HCT116 (cell line): ENCODE data around the gene SUSD3. TPM values are rescaled to one million over a fixed set of nuclear protein-coding genes. Genes with fewer than 3 reads are reported as not detected.

ENCODE experiments used
- ATAC-seq: fragments of 200-7000 bp; cut with Tn5 transposase; 2 replicates; pipeline ENCODE4 v1.9.1; 2020; ENCODE audit warnings: mild to moderate bottlenecking, moderate library complexity
- BruUV-seq: library from RNA; stranded (reverse); fragments of 400-500 nt; replicated peaks from 2 replicates; lab custom pipeline; 2021; lab: Mats Ljungman, UMichigan
- CTCF ChIA-PET: fragments of 300-600 bp; sonication (Branson Sonifier 250); formaldehyde crosslinking; loops from one replicate; lab custom pipeline; 2021; ENCODE audit warnings: antibody characterized with exemption; lab: Charles Lee
- POLR2A ChIA-PET: fragments of 300-600, 350-600 bp; sonication (Branson Sonifier 250); formaldehyde crosslinking; loops from one replicate; lab custom pipeline; 2021; ENCODE audit warnings: antibody characterized with exemption; lab: Charles Lee
- RAD21 ChIA-PET, 2 experiments: fragments of 300-600 bp; sonication (Branson Sonifier 250); formaldehyde crosslinking; loops; one replicate each; lab custom pipeline; 2023; ENCODE audit warnings: low total read pairs in 2 of 2; ENCODE audit not compliant: uncharacterized antibody in 2 of 2, unreplicated experiment in 2 of 2, low non-redundant PET in 1 of 2; lab: Charles Lee
- DNase-seq: peaks from one replicate; pipeline ENCODE4 v3.0.0-alpha.2; 2010; ENCODE audit warnings: low read depth, low spot score
- H2AFZ ChIP-seq: fragments of 200-600 bp; shearing (Covaris generic), sonication (generic); 2 replicates; pipeline ENCODE4 v1.6.1; 2017; ENCODE audit warnings: low read depth, mixed run types, mixed read lengths, antibody characterized with exemption, low read length; ENCODE audit not compliant: poor library complexity, severe bottlenecking
- H3K27ac ChIP-seq: 2 replicates; pipeline ENCODE4 v1.5.1; 2012; ENCODE audit warnings: low read depth, low read length
- H3K27me3 ChIP-seq: fragments of 200-600 bp; sonication (generic); 2 replicates; pipeline ENCODE4 v1.6.1; 2016; ENCODE audit warnings: mixed run types, low read length, mixed read lengths; ENCODE audit not compliant: insufficient read depth
- H3K36me3 ChIP-seq, 2 experiments: fragments of 200-500 bp in 1 of 2; fragments of 200-600 bp in 1 of 2; sonication (Bioruptor generic) in 1 of 2; sonication (generic) in 1 of 2; 2 replicates each; pipeline versions ENCODE4 v1.5.1 to v1.6.1; 2014 to 2016; ENCODE audit warnings: low read length in 2 of 2, inconsistent platforms in 1 of 2, mixed read lengths in 1 of 2, mixed run types in 1 of 2; ENCODE audit not compliant: insufficient read depth in 2 of 2, control insufficient read depth in 1 of 2
- H3K4me1 ChIP-seq, 2 experiments: fragments of 200-600 bp in 1 of 2; sonication (generic) in 1 of 2; 2 replicates each; pipeline versions ENCODE4 v1.5.1 to v1.6.1; 2012 to 2017; ENCODE audit warnings: low read length in 2 of 2, inconsistent platforms in 1 of 2, mild to moderate bottlenecking in 1 of 2, mixed read lengths in 1 of 2, mixed run types in 1 of 2, moderate library complexity in 1 of 2; ENCODE audit not compliant: insufficient read depth in 2 of 2, control insufficient read depth in 1 of 2
- H3K4me2 ChIP-seq: fragments of 200-600 bp; sonication (generic); 2 replicates; pipeline ENCODE4 v1.6.1; 2017; ENCODE audit warnings: mixed run types, low read length, mixed read lengths
- H3K4me3 ChIP-seq, 2 experiments: fragments of 200-600 bp in 1 of 2; sonication (generic) in 1 of 2; replicated peaks in 1 of 2; 2 replicates each; pipeline ENCODE4 v1.5.1; 2011 to 2016; ENCODE audit warnings: low read length in 2 of 2, control low read depth in 1 of 2, low read depth in 1 of 2, mild to moderate bottlenecking in 1 of 2, mixed read lengths in 1 of 2, mixed run types in 1 of 2
- H3K79me2 ChIP-seq: fragments of 200-600 bp; sonication (generic); 2 replicates; pipeline ENCODE4 v1.6.1; 2017; ENCODE audit warnings: mild to moderate bottlenecking, mixed run types, low read length, moderate library complexity, mixed read lengths; ENCODE audit not compliant: insufficient read depth
- H3K9ac ChIP-seq: fragments of 200-600 bp; sonication (generic); 2 replicates; pipeline ENCODE4 v1.6.1; 2016; ENCODE audit warnings: low read length, mixed read lengths
- H3K9me2 ChIP-seq: fragments of 200-600 bp; sonication (generic), shearing (Covaris generic); 2 replicates; pipeline ENCODE4 v1.6.1; 2017; ENCODE audit warnings: mixed run types, mild to moderate bottlenecking, moderate library complexity; ENCODE audit not compliant: insufficient read depth
- H3K9me3 ChIP-seq, 2 experiments: fragments of 200-500 bp in 1 of 2; fragments of 200-600 bp in 1 of 2; sonication (Bioruptor generic) in 1 of 2; sonication (generic) in 1 of 2; 2 replicates each; pipeline ENCODE4 v1.6.1; 2014 to 2017; ENCODE audit warnings: low read length in 2 of 2, mixed read lengths in 2 of 2, inconsistent platforms in 1 of 2, low read depth in 1 of 2, mild to moderate bottlenecking in 1 of 2, mixed run types in 1 of 2, moderate library complexity in 1 of 2; ENCODE audit not compliant: control insufficient read depth in 1 of 2, insufficient read depth in 1 of 2
- H4K20me1 ChIP-seq: fragments of 200-600 bp; sonication (generic), shearing (Covaris generic); 2 replicates; pipeline ENCODE4 v1.6.1; 2017; ENCODE audit warnings: mixed run types, mild to moderate bottlenecking, moderate library complexity; ENCODE audit not compliant: insufficient read depth
- ATF3 ChIP-seq: IDR thresholded peaks from 2 replicates; pipeline ENCODE4 v1.6.1; 2012
- CBX3 ChIP-seq: IDR thresholded peaks from 2 replicates; pipeline ENCODE4 v1.6.1; 2012; ENCODE audit warnings: low read depth
- CEBPB ChIP-seq: IDR thresholded peaks from 2 replicates; pipeline ENCODE4 v1.6.1; 2012; ENCODE audit warnings: low read depth
- EZH2 ChIP-seq: fragments of 200-600 bp; sonication (generic); IDR thresholded peaks from 2 replicates; pipeline ENCODE4 v1.6.1; 2017; ENCODE audit warnings: antibody characterized with exemption, mixed run types
- EZH2phosphoT487 ChIP-seq: fragments of 200-600 bp; IDR thresholded peaks from 2 replicates; pipeline ENCODE4 v1.6.1; 2018; ENCODE audit warnings: antibody characterized with exemption, borderline replicate concordance
- FOSL1 ChIP-seq: IDR thresholded peaks from 2 replicates; pipeline ENCODE4 v1.6.1; 2012; ENCODE audit warnings: low read depth
- JUND ChIP-seq: IDR thresholded peaks from 2 replicates; pipeline ENCODE4 v1.6.1; 2012
- SRF ChIP-seq: IDR thresholded peaks from 2 replicates; pipeline ENCODE4 v1.6.1; 2012; ENCODE audit warnings: low read depth
- TCF7L2 ChIP-seq: IDR thresholded peaks from 2 replicates; pipeline ENCODE4 v1.7.0; 2011; ENCODE audit warnings: borderline replicate concordance, inconsistent platforms; ENCODE audit not compliant: insufficient read depth, insufficient read length; ENCODE audit errors: extremely low read depth
- ZBTB33 ChIP-seq: IDR thresholded peaks from 2 replicates; pipeline ENCODE4 v1.6.1; 2011; ENCODE audit warnings: mild to moderate bottlenecking, low read length, moderate library complexity; ENCODE audit not compliant: insufficient replicate concordance; ENCODE audit errors: extremely low read depth
- ZNF274 ChIP-seq: fragments of 200-500 bp; sonication (Bioruptor generic); IDR thresholded peaks from 2 replicates; pipeline ENCODE4 v1.6.1; 2014; ENCODE audit warnings: mild to moderate bottlenecking, low read depth, low read length, inconsistent platforms
- intact Hi-C: fragments of 100-400 bp; cut with micrococcal nuclease; formaldehyde crosslinking; loops from 2 replicates; pipeline ENCODE4 v1.10.0; 2022
- total RNA-seq: library from RNA; stranded (reverse); gene quantifications from one replicate; pipeline ENCODE4 v1.2.1, GENCODE V29; 2021; ENCODE audit not compliant: unreplicated experiment
- TF ChIP-seq, protein P1 (sequence below), 3 experiments: fragments of 200-600 bp in 1 of 3; sonication (generic) in 1 of 3; IDR thresholded peaks in 2 of 3; conservative IDR thresholded peaks in 1 of 3; 2 replicates each; pipeline ENCODE4 v1.5.1; 2012 to 2017; ENCODE audit warnings: low read depth in 2 of 3, low read length in 2 of 3, antibody characterized with exemption in 1 of 3, borderline replicate concordance in 1 of 3, control low read depth in 1 of 3, mild to moderate bottlenecking in 1 of 3, mixed read lengths in 1 of 3, mixed run types in 1 of 3, moderate library complexity in 1 of 3; ENCODE audit not compliant: insufficient read depth in 1 of 3

Gene SUSD3
- total RNA-seq, 1 experiment from 2014 or later: 11.3 TPM

GRCh38 chr9:93020151-93020550 is 38.4 kb upstream of the SUSD3 start:
- H4K20me1 ChIP-seq: no peaks in the 10 kb centered on the region
- BruUV-seq: no TSS peak
- no peaks in the 10 kb centered on the region for H3K79me2 ChIP-seq
- H3K4me1 ChIP-seq: no peaks in the 10 kb centered on the region
- no peak overlapping the region for H3K4me2 ChIP-seq
- H3K27me3 ChIP-seq: no peaks in the 10 kb centered on the region
- H3K9me3 ChIP-seq: no peaks in the 10 kb centered on the region
- no peak for ATAC-seq
- no peaks in the 10 kb centered on the region for H3K36me3 ChIP-seq
- no peak overlapping the region for H3K9ac ChIP-seq
- RAD21 ChIA-PET: no interaction called here
- no peak overlapping the region for H2AFZ ChIP-seq
- DNase-seq: no peak
- TF ChIP-seq TCF7L2: no peak
- TF ChIP-seq, protein P1, sequence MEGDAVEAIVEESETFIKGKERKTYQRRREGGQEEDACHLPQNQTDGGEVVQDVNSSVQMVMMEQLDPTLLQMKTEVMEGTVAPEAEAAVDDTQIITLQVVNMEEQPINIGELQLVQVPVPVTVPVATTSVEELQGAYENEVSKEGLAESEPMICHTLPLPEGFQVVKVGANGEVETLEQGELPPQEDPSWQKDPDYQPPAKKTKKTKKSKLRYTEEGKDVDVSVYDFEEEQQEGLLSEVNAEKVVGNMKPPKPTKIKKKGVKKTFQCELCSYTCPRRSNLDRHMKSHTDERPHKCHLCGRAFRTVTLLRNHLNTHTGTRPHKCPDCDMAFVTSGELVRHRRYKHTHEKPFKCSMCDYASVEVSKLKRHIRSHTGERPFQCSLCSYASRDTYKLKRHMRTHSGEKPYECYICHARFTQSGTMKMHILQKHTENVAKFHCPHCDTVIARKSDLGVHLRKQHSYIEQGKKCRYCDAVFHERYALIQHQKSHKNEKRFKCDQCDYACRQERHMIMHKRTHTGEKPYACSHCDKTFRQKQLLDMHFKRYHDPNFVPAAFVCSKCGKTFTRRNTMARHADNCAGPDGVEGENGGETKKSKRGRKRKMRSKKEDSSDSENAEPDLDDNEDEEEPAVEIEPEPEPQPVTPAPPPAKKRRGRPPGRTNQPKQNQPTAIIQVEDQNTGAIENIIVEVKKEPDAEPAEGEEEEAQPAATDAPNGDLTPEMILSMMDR (IDR thresholded peaks at IDR 0.05 in 2 of 3, conservative IDR thresholded peaks at IDR 0.05 in 1 of 3; ENCODE audit: borderline replicate concordance in 1 of 3, insufficient read depth in 1 of 3, low read depth in 2 of 3, low read length in 2 of 3): no peak
- TF ChIP-seq ZNF274: no peak
- TF ChIP-seq SRF: no peak
- TF ChIP-seq CBX3: no peak
- no peak for TF ChIP-seq FOSL1
- TF ChIP-seq ZBTB33: no peak
- no peak for TF ChIP-seq CEBPB
- TF ChIP-seq EZH2: no peak
- no peak for TF ChIP-seq JUND
- TF ChIP-seq ATF3: no peak
- TF ChIP-seq EZH2phosphoT487: no peak
- TF ChIP-seq, all 23 proteins: peak for 0
- no peak overlapping the region for H3K4me3 ChIP-seq
- CTCF ChIA-PET: no interaction called here
- POLR2A ChIA-PET: no interaction called here
- no peaks in the 10 kb centered on the region for H3K9me2 ChIP-seq
- intact Hi-C loops: no loop called here
- no peak overlapping the region for H3K27ac ChIP-seq
